Astrocyte (in vitro differentiated cells and primary cell): ENCODE measurements around the gene CCDC126.

Experiments used
- EZH2 ChIP-seq: IDR thresholded peaks from 2 replicates; pipeline ENCODE4 v1.6.1; 2012; ENCODE audit warnings: mild to moderate bottlenecking, low read length, inconsistent platforms; ENCODE audit not compliant: insufficient read depth
- TF ChIP-seq, protein P1 (sequence below): IDR thresholded peaks from 2 replicates; pipeline ENCODE4 v1.5.1; 2011; ENCODE audit warnings: low read depth, mild to moderate bottlenecking, inconsistent platforms, low read length, moderate library complexity; ENCODE audit not compliant: insufficient read depth

GRCh38 chr7:23622506-23622925, 25.3 kb downstream of the CCDC126 start:
- no peak for TF ChIP-seq EZH2
- TF ChIP-seq, protein P1, sequence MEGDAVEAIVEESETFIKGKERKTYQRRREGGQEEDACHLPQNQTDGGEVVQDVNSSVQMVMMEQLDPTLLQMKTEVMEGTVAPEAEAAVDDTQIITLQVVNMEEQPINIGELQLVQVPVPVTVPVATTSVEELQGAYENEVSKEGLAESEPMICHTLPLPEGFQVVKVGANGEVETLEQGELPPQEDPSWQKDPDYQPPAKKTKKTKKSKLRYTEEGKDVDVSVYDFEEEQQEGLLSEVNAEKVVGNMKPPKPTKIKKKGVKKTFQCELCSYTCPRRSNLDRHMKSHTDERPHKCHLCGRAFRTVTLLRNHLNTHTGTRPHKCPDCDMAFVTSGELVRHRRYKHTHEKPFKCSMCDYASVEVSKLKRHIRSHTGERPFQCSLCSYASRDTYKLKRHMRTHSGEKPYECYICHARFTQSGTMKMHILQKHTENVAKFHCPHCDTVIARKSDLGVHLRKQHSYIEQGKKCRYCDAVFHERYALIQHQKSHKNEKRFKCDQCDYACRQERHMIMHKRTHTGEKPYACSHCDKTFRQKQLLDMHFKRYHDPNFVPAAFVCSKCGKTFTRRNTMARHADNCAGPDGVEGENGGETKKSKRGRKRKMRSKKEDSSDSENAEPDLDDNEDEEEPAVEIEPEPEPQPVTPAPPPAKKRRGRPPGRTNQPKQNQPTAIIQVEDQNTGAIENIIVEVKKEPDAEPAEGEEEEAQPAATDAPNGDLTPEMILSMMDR: no peak
